Ectodermal cell (in vitro differentiated cells): ENCODE data around the gene SDK1.

Experiments
- H3K27ac ChIP-seq: 2 replicates; pipeline ENCODE4 v1.7.0; 2013; ENCODE audit warnings: mild to moderate bottlenecking, low read depth, low read length; ENCODE audit not compliant: insufficient read depth, poor library complexity, severe bottlenecking
- H3K27me3 ChIP-seq: 2 replicates; pipeline ENCODE4 v1.7.0; 2013; ENCODE audit warnings: mild to moderate bottlenecking, low read length; ENCODE audit not compliant: insufficient read depth, control insufficient read depth, poor library complexity, severe bottlenecking
- H3K36me3 ChIP-seq: one replicate; pipeline ENCODE4 v1.7.0; 2013; ENCODE audit warnings: low read length; ENCODE audit not compliant: control insufficient read depth, insufficient read depth
- H3K4me1 ChIP-seq: one replicate; pipeline ENCODE4 v1.7.0; 2013; ENCODE audit warnings: low read length; ENCODE audit not compliant: control insufficient read depth, insufficient read depth
- H3K4me3 ChIP-seq: 2 replicates; pipeline ENCODE4 v1.7.0; 2013; ENCODE audit warnings: low read depth, low read length, control low read depth; ENCODE audit not compliant: insufficient read depth
- H3K9me3 ChIP-seq: 2 replicates; pipeline ENCODE4 v1.7.0; 2013; ENCODE audit warnings: mild to moderate bottlenecking, low read length, moderate library complexity; ENCODE audit not compliant: control insufficient read depth
- WGBS, 2 experiments: methylation state at CpG; one replicate each; pipeline ENCODE4 v1.1.7; 2013; ENCODE audit warnings: missing lambda C conversion rate in 2 of 2; 5-methylcytosine and 5-hydroxymethylcytosine counted together

SDK1 gene

GRCh38 chr7:3914051-3914775 lies 613.2 kb downstream of the SDK1 start:
- WGBS, 2 experiments = 94 to 96% methylated on average over 8 of the region's 8 CpGs
- Histone ChIP-seq H3K27ac (no peak overlapping the region), H3K4me1 (no peaks in the 10 kb centered on the region), H3K27me3 (no peaks in the 10 kb centered on the region), H3K36me3 (no peaks in the 10 kb centered on the region), H3K4me3 (no peak overlapping the region), H3K9me3 (no peaks in the 10 kb centered on the region)

- Histone ChIP-seq H3K4me1 (no peaks in the 10 kb centered on the region), H3K36me3 (no peaks in the 10 kb centered on the region), H3K4me3 (no peak overlapping the region), H3K9me3 (no peaks in the 10 kb centered on the region), H3K27me3 (no peaks in the 10 kb centered on the region), H3K27ac (no peak overlapping the region)
- whole genome bisulfite sequencing, 2 experiments = 94% methylated on average over 8 to 9 of the region's 9 CpGs
Observed at GRCh38 chr7:3915337-3915878, 614.4 kb downstream of the SDK1 start.

- H3K27ac ChIP-seq = no peak overlapping the region
- 93 to 100% methylated on average over 1 of the region's 1 CpG for WGBS, 2 experiments
- H3K27me3 ChIP-seq = no peaks in the 10 kb centered on the region
- H3K4me3 ChIP-seq = no peak overlapping the region
- H3K9me3 ChIP-seq = no peaks in the 10 kb centered on the region
- no peaks in the 10 kb centered on the region for H3K4me1 ChIP-seq
- no peaks in the 10 kb centered on the region for H3K36me3 ChIP-seq
Observed at GRCh38 chr7:3916146-3916545, 615.1 kb downstream of the SDK1 start.

- 85 to 88% methylated on average over 4 of the region's 4 CpGs for WGBS, 2 experiments
- Histone ChIP-seq H3K27me3 (no peaks in the 10 kb centered on the region), H3K4me3 (no peak overlapping the region), H3K36me3 (no peaks in the 10 kb centered on the region), H3K9me3 (no peaks in the 10 kb centered on the region), H3K27ac (no peak overlapping the region), H3K4me1 (no peaks in the 10 kb centered on the region)
Observed at GRCh38 chr7:3917436-3917835, 616.4 kb downstream of the SDK1 start.

GRCh38 chr7:3918576-3918975 lies 617.5 kb downstream of the SDK1 start:
- no peaks in the 10 kb centered on the region for H3K27me3 ChIP-seq
- H3K9me3 ChIP-seq = no peaks in the 10 kb centered on the region
- WGBS, 2 experiments = 92 to 95% methylated on average over 7 to 8 of the region's 8 CpGs
- no peak overlapping the region for H3K4me3 ChIP-seq
- H3K4me1 ChIP-seq = no peaks in the 10 kb centered on the region
- H3K36me3 ChIP-seq = no peaks in the 10 kb centered on the region
- no peak overlapping the region for H3K27ac ChIP-seq

GRCh38 chr7:3922175-3922635 lies 621.2 kb downstream of the SDK1 start:
- Histone ChIP-seq H3K9me3 (no peaks in the 10 kb centered on the region), H3K36me3 (no peaks in the 10 kb centered on the region), H3K4me1 (no peaks in the 10 kb centered on the region), H3K27me3 (no peaks in the 10 kb centered on the region), H3K4me3 (no peak overlapping the region), H3K27ac (no peak overlapping the region)
- 56 to 62% methylated on average over 10 of the region's 10 CpGs for WGBS, 2 experiments

GRCh38 chr7:3923307-3923918 lies 622.4 kb downstream of the SDK1 start:
- 93 to 94% methylated on average over 10 of the region's 10 CpGs for WGBS, 2 experiments
- H3K9me3 ChIP-seq = no peaks in the 10 kb centered on the region
- no peak overlapping the region for H3K4me3 ChIP-seq
- H3K27me3 ChIP-seq = no peaks in the 10 kb centered on the region
- H3K27ac ChIP-seq = no peak overlapping the region
- no peaks in the 10 kb centered on the region for H3K4me1 ChIP-seq
- H3K36me3 ChIP-seq = no peaks in the 10 kb centered on the region

GRCh38 chr7:3924277-3924676 lies 623.2 kb downstream of the SDK1 start:
- H3K4me1 ChIP-seq = no peaks in the 10 kb centered on the region
- H3K4me3 ChIP-seq = no peak overlapping the region
- H3K9me3 ChIP-seq = no peaks in the 10 kb centered on the region
- no peaks in the 10 kb centered on the region for H3K27me3 ChIP-seq
- no peaks in the 10 kb centered on the region for H3K36me3 ChIP-seq
- no peak overlapping the region for H3K27ac ChIP-seq
- WGBS, 2 experiments = 89 to 92% methylated on average over 14 of the region's 14 CpGs

GRCh38 chr7:3927446-3928110 lies 626.5 kb downstream of the SDK1 start:
- Histone ChIP-seq H3K36me3 (no peaks in the 10 kb centered on the region), H3K4me3 (no peak overlapping the region), H3K4me1 (no peaks in the 10 kb centered on the region), H3K27me3 (no peaks in the 10 kb centered on the region), H3K27ac (no peak overlapping the region), H3K9me3 (no peaks in the 10 kb centered on the region)
- 84 to 88% methylated on average over 6 to 7 of the region's 7 CpGs for WGBS, 2 experiments
